SJCRH30 (cell line): Measurements from ENCODE around the gene TEX12. TPM values are rescaled to one million over a fixed set of nuclear protein-coding genes. Genes with fewer than 3 reads are reported as not detected.

ENCODE experiments used
- DNase-seq, 2 experiments: peaks; one replicate each; pipeline ENCODE4 v3.0.0-alpha.2; 2015 to 2020
- H3K27ac ChIP-seq: fragments of 250-450 bp; sonication (Bioruptor Pico); 2 replicates; pipeline ENCODE4 v1.5.1; 2020; ENCODE audit warnings: mild to moderate bottlenecking, moderate library complexity
- H3K27me3 ChIP-seq: fragments of 250-450 bp; sonication (Bioruptor Pico); 2 replicates; pipeline ENCODE4 v1.5.1; 2020; ENCODE audit warnings: mild to moderate bottlenecking, moderate library complexity
- H3K36me3 ChIP-seq: fragments of 250-450 bp; sonication (Bioruptor Pico); 2 replicates; pipeline ENCODE4 v1.5.1; 2020; ENCODE audit warnings: mild to moderate bottlenecking, moderate library complexity
- H3K4me1 ChIP-seq: fragments of 250-450 bp; sonication (Bioruptor Pico); 2 replicates; pipeline ENCODE4 v1.5.1; 2020; ENCODE audit warnings: mild to moderate bottlenecking, moderate library complexity
- H3K4me3 ChIP-seq: fragments of 250-450 bp; sonication (Bioruptor Pico); 2 replicates; pipeline ENCODE4 v1.5.1; 2020; ENCODE audit warnings: mild to moderate bottlenecking, moderate library complexity
- H3K9me3 ChIP-seq: fragments of 250-450 bp; sonication (Bioruptor Pico); replicated peaks from 2 replicates; pipeline ENCODE4 v1.5.1; 2020; ENCODE audit warnings: mild to moderate bottlenecking, moderate library complexity
- total RNA-seq: library from RNA; depleted of rRNA; stranded (reverse); fragments of >200 nt; shearing (Covaris generic); gene quantifications from 2 replicates; pipeline ENCODE4 v1.2.3, GENCODE V29; 2014; rRNA removed

Gene TEX12
- total RNA-seq, 1 experiment from 2014 or later, result not detected

DNA sequence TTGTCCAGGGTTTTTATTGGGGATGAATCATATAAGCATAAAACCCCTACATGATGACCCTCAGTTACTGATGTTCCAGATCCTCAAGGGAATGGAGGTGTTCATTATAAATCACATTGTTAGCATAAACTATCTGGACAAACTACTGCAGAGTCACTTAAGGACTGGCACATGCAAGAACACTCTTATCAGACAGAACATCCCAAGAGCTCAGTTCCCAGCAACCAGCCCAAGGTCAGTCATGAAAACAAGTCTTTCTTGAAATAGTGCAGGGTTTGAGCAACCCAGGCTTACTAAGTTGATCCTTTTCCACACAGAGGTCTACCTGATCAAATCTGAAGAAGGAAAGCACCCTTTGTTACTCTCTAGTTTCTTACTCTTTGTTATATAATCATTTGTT, 45.5 kb downstream of the TEX12 start:
- DNase-seq, result no peak

DNA sequence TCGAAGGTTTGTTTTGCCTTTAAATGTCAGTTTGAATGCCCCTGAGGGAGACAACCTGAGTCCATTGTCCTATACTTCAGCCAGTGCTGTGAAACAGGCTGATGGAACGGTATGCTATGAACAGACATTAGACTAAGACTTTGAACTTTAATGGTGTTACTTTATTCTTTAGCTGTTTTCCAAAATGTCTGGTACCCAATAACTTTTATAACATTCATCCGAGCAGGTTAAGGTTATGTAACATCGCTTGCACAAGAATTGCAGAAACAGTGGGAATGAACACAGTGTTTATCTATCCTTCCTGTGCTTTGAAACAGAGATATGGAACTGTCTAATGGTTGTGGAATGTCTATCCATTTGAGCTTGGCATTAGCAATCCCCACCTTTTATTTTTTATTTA, 46.6 kb downstream of the TEX12 start:
- H3K27ac ChIP-seq, result no peak overlapping the region
- no peak for DNase-seq
- no peaks in the 10 kb centered on the region for H3K27me3 ChIP-seq
- H3K36me3 ChIP-seq, result no peaks in the 10 kb centered on the region
- H3K9me3 ChIP-seq, result no peaks in the 10 kb centered on the region
- H3K4me1 ChIP-seq, result no peaks in the 10 kb centered on the region
- H3K4me3 ChIP-seq, result no peak overlapping the region

More for the DNA sequence above, 45.5 kb downstream of the TEX12 start:
- Histone ChIP-seq H3K9me3 (no peaks in the 10 kb centered on the region), H3K27me3 (no peaks in the 10 kb centered on the region), H3K4me1 (no peaks in the 10 kb centered on the region), H3K27ac (no peak overlapping the region), H3K4me3 (no peak overlapping the region), H3K36me3 (no peaks in the 10 kb centered on the region)

DNA sequence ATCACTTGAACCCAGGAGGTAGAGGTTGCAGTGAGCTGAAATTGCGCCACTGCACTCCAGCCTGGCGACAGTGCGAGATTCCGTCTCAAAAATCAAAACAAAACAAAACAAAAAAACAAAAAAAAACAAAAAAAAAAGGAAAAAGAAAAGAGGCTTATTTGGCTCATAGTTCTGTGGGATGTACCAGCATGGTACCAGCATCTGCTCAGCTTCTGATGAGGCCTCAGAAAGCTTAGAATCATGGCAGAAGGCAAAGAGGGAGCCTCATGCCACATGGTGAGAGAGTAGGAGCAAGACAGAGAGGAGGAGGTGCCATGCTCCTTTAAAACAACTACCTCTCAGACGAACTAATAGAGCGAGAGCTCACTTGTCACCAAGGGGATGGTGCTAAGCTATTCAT, 48.4 kb downstream of the TEX12 start:
- no peak overlapping the region for H3K27ac ChIP-seq
- H3K4me1 ChIP-seq, result no peaks in the 10 kb centered on the region
- H3K9me3 ChIP-seq, result no peaks in the 10 kb centered on the region
- no peaks in the 10 kb centered on the region for H3K36me3 ChIP-seq
- DNase-seq, result no peak
- H3K27me3 ChIP-seq, result no peaks in the 10 kb centered on the region
- H3K4me3 ChIP-seq, result no peak overlapping the region

DNA sequence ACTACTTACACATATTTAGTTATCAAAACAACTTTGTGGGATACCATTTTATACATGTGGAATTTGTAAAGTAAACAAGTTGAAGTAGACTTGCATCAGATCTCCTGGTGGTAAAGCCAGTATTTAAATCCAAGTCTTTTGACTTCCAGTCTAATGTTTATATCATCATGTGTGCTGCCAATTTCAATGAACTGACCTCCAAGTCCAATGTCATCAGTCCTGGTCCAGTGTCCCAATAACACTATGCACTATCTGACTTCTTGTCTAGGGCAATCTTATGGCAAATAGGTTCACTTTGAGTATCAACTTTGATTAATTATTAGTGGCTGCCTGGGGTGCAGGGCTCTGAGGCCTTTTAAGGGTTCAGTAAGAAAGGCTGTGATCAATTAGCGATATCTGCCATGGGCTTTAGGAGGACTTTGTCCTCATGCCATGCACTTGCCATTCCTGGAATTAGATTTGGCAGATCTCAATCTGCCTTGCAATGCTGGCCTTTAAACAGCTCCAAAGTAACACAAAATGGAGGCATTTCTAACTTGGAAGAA, 49.5 kb downstream of the TEX12 start:
- Histone ChIP-seq H3K4me1 (no peaks in the 10 kb centered on the region), H3K4me3 (no peak overlapping the region), H3K9me3 (no peaks in the 10 kb centered on the region), H3K27ac (no peak overlapping the region), H3K36me3 (no peaks in the 10 kb centered on the region), H3K27me3 (no peaks in the 10 kb centered on the region)
- DNase-seq, result no peak

DNA sequence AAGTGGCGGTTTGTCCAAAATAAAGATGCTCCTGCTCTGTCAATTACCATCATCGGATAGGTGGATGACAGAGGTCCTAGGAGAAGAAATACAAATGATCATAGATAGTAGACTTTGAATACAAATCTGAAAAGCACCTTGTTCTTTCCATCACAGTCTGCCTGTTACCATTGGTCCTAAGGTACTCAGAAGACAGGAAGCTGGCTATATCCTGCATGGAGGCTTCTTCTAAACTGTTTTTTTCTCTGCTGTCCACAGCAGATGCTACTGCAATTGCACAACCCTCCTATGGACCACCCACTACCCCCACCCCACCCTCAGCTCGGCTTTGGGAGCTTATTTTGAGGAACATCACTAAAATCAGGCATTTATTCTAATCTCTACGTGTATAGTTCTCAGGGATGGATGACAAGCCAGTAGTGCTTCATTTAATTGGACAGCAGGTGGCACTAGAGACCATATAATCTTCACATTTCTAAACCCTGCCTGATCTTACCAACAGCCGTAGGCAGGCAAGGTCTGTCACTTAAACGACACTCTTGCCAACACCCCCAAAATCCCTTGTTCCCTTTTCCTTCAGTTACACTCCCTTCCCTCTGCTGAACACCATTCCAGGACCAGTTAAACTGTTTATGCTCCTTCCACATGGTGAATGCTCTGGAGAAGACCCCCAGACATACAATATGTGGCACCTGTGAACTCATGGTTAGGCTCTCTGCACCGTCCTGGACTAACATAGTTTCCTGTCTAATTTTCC, 52.5 kb downstream of the TEX12 start:
- Histone ChIP-seq H3K9me3 (no peaks in the 10 kb centered on the region), H3K27me3 (no peaks in the 10 kb centered on the region), H3K4me1 (no peaks in the 10 kb centered on the region), H3K27ac (no peak overlapping the region), H3K36me3 (no peaks in the 10 kb centered on the region), H3K4me3 (no peak overlapping the region)
- peak; percentile 19 to 81 for DNase-seq

DNA sequence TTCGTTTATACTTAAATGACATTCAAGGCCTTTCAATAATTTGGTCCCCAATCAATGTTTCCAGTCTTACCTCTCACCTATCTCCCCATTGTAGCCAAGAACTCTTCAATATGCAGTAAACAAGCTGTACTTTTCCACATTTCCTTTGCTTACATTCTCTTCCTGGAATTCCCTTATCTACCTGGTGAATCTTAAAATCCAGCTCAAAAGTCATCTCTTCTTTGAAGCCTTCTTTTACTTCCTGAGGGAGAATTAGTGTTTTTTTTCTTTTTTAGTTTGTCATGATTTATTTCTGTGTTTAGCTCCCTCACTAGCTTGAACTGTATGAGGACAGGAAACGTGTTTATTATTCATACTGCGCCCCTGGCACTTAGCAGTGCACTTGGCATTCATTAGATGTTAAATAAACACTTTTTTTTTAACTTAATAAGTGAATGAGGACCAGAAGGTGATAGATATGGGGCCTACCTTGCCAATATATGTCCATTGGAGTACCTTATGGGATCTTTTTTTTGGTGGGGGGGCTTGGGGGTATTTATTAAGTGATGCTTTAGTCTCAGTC, 54.2 kb downstream of the TEX12 start:
- DNase-seq, result no peak
- no peak overlapping the region for H3K4me3 ChIP-seq
- H3K4me1 ChIP-seq, result no peaks in the 10 kb centered on the region
- no peak overlapping the region for H3K27ac ChIP-seq
- no peaks in the 10 kb centered on the region for H3K36me3 ChIP-seq
- no peaks in the 10 kb centered on the region for H3K27me3 ChIP-seq
- no peaks in the 10 kb centered on the region for H3K9me3 ChIP-seq

Other genes starting within 250 kb of the TEX12 start
- gene C11orf52, start 248.5 kb upstream of the TEX12 start, total RNA-seq, result 0.53 and 1.4 TPM in 2 replicates
- 6.8 and 7.3 TPM in 2 replicates for gene DIXDC1, start 230.0 kb upstream of the TEX12 start, total RNA-seq
- gene DLAT, start 142.0 kb upstream of the TEX12 start, total RNA-seq, result 48.4 and 52.3 TPM in 2 replicates
- 0.99 and 1.4 TPM in 2 replicates for gene PIH1D2, start 93.4 kb upstream of the TEX12 start, total RNA-seq
- 19.5 and 22.9 TPM in 2 replicates for gene NKAPD1, start 93.1 kb upstream of the TEX12 start, total RNA-seq
- gene TIMM8B, start 80.6 kb upstream of the TEX12 start, total RNA-seq, result 48.2 and 64.5 TPM in 2 replicates
- 90.3 and 98.1 TPM in 2 replicates for gene SDHD, start 80.5 kb upstream of the TEX12 start, total RNA-seq
- gene IL18, start 3.3 kb upstream of the TEX12 start, total RNA-seq, result 0.14 and 0.18 TPM in 2 replicates
- 0.10 and 0.51 TPM in 2 replicates for gene BCO2, start 8.1 kb downstream of the TEX12 start, total RNA-seq
- 15.0 and 15.5 TPM in 2 replicates for gene PTS, start 59.1 kb downstream of the TEX12 start, total RNA-seq
- gene PLET1, start 93.5 kb downstream of the TEX12 start, total RNA-seq, result not detected in 2 replicates